Hepatocyte (in vitro differentiated cells): Measurements from ENCODE around the gene CDRT15. TPM values are rescaled to one million over a fixed set of nuclear protein-coding genes. Genes with fewer than 3 reads are reported as not detected.

ENCODE experiments used
- DNase-seq: peaks from one replicate; pipeline ENCODE4 v3.0.0-alpha.2; 2016; ENCODE audit warnings: low spot score
- H2AFZ ChIP-seq: fragments of 200-600 bp; sonication (generic); 2 replicates; pipeline ENCODE4 v1.6.0; 2016; ENCODE audit warnings: antibody characterized with exemption, mild to moderate bottlenecking
- H3K27ac ChIP-seq: fragments of 200-600 bp; sonication (generic); 2 replicates; pipeline ENCODE4 v1.5.1; 2016; ENCODE audit warnings: mild to moderate bottlenecking
- H3K27me3 ChIP-seq: fragments of 200-600 bp; sonication (generic); 2 replicates; pipeline ENCODE4 v1.6.1; 2016
- H3K36me3 ChIP-seq: fragments of 200-600 bp; sonication (generic); replicated peaks from 2 replicates; pipeline ENCODE4 v1.5.1; 2016; ENCODE audit warnings: low read depth; ENCODE audit not compliant: insufficient read depth
- H3K4me1 ChIP-seq: fragments of 200-600 bp; sonication (generic); 2 replicates; pipeline ENCODE4 v1.5.1; 2016; ENCODE audit warnings: mild to moderate bottlenecking, moderate library complexity; ENCODE audit not compliant: insufficient read depth
- H3K4me2 ChIP-seq: fragments of 200-600 bp; sonication (generic); 2 replicates; pipeline ENCODE4 v1.6.0; 2016
- H3K4me3 ChIP-seq: fragments of 200-600 bp; sonication (generic); 2 replicates; pipeline ENCODE4 v1.5.1; 2016; ENCODE audit warnings: mild to moderate bottlenecking
- H3K79me2 ChIP-seq: fragments of 200-600 bp; sonication (generic); 2 replicates; pipeline ENCODE4 v1.6.0; 2017; ENCODE audit warnings: mild to moderate bottlenecking
- H3K9me2 ChIP-seq: fragments of 200-600 bp; sonication (generic); replicated peaks from 2 replicates; pipeline ENCODE4 v1.6.0; 2017; ENCODE audit warnings: mild to moderate bottlenecking; ENCODE audit not compliant: insufficient read depth
- H3K9me3 ChIP-seq: fragments of 200-600 bp; sonication (generic); 2 replicates; pipeline ENCODE4 v1.5.1; 2016; ENCODE audit warnings: low read depth, mild to moderate bottlenecking
- H4K20me1 ChIP-seq: fragments of 200-600 bp; sonication (generic); 2 replicates; pipeline ENCODE4 v1.6.0; 2016; ENCODE audit warnings: mild to moderate bottlenecking; ENCODE audit not compliant: insufficient read depth, poor library complexity, severe bottlenecking
- CTCF ChIP-seq: fragments of 200-600 bp; sonication (generic); IDR thresholded peaks from 2 replicates; pipeline ENCODE4 v1.5.1; 2016; ENCODE audit warnings: antibody characterized with exemption, mild to moderate bottlenecking; ENCODE audit not compliant: poor library complexity
- EZH2 ChIP-seq: fragments of 200-600 bp; sonication (generic); IDR thresholded peaks from 2 replicates; pipeline ENCODE4 v1.6.1; 2016; ENCODE audit warnings: antibody characterized with exemption, mild to moderate bottlenecking, borderline replicate concordance
- EZH2phosphoT487 ChIP-seq: fragments of 200-600 bp; sonication (generic); IDR thresholded peaks from one replicate; pipeline ENCODE4 v1.6.1; 2018; ENCODE audit warnings: antibody characterized with exemption, mild to moderate bottlenecking, low read depth, moderate library complexity; ENCODE audit not compliant: unreplicated experiment, severe bottlenecking
- WGBS: methylation state at CpG from one replicate; pipeline ENCODE4 v1.1.6; 2016; ENCODE audit warnings: low lambda C conversion rate; ENCODE audit errors: missing lambda C conversion rate; 5-methylcytosine and 5-hydroxymethylcytosine counted together
- polyA plus RNA-seq: library from polyadenylated mRNA; unstranded; fragments of >200 nt; fragmentation: Nextera tagmentation; extraction: Ambion mirVana; gene quantifications from 2 replicates; pipeline ENCODE4 v1.2.1, GENCODE V29; 2016
- total RNA-seq: library from RNA; depleted of rRNA; stranded (reverse); fragments of >200 nt; gene quantifications from 2 replicates; pipeline ENCODE4 v1.2.3, GENCODE V29; 2014

The CDRT15 gene
- total and polyA plus RNA-seq, 2 experiments from 2014 or later = not detected

- Histone ChIP-seq H2AFZ (no peak overlapping the region), H3K79me2 (no peaks in the 10 kb centered on the region), H3K9me3 (no peaks in the 10 kb centered on the region), H3K9me2 (no peaks in the 10 kb centered on the region), H3K4me2 (no peak overlapping the region), H3K27ac (no peak overlapping the region), H3K27me3 (no peaks in the 10 kb centered on the region), H3K4me3 (no peak overlapping the region), H4K20me1 (no peaks in the 10 kb centered on the region), H3K4me1 (peaks cover 29% of the 10 kb centered on the region), H3K36me3 (no peaks in the 10 kb centered on the region)
- 79% methylated on average over 4 of the region's 4 CpGs for WGBS
- TF ChIP-seq EZH2phosphoT487 (no peak), CTCF (no peak), EZH2 (no peak)
- no peak for DNase-seq
Measured at GRCh38 chr17:14200354-14200753, 36.3 kb downstream of the CDRT15 start.

GRCh38 chr17:14199601-14200000 is 37.1 kb downstream of the CDRT15 start:
- H3K27ac ChIP-seq = no peak overlapping the region
- H3K4me2 ChIP-seq = no peak overlapping the region
- no peaks in the 10 kb centered on the region for H3K9me2 ChIP-seq
- H2AFZ ChIP-seq = no peak overlapping the region
- no peaks in the 10 kb centered on the region for H3K79me2 ChIP-seq
- DNase-seq = no peak
- H4K20me1 ChIP-seq = no peaks in the 10 kb centered on the region
- H3K9me3 ChIP-seq = no peaks in the 10 kb centered on the region
- peaks cover 29% of the 10 kb centered on the region for H3K4me1 ChIP-seq
- H3K4me3 ChIP-seq = no peak overlapping the region
- H3K36me3 ChIP-seq = no peaks in the 10 kb centered on the region
- H3K27me3 ChIP-seq = no peaks in the 10 kb centered on the region
- WGBS = 98% methylated on average over 5 of the region's 5 CpGs
- TF ChIP-seq CTCF = no peak
- TF ChIP-seq EZH2phosphoT487 = no peak
- TF ChIP-seq EZH2 = no peak

- H3K36me3 ChIP-seq = no peaks in the 10 kb centered on the region
- H3K79me2 ChIP-seq = no peaks in the 10 kb centered on the region
- H3K4me1 ChIP-seq = peaks cover 29% of the 10 kb centered on the region
- DNase-seq = no peak
- H2AFZ ChIP-seq = peak overlapping the region; percentile 7
- 63% methylated on average over 4 of the region's 4 CpGs for WGBS
- no peaks in the 10 kb centered on the region for H3K9me3 ChIP-seq
- no peaks in the 10 kb centered on the region for H3K27me3 ChIP-seq
- no peak overlapping the region for H3K4me3 ChIP-seq
- TF ChIP-seq CTCF = no peak
- no peak for TF ChIP-seq EZH2phosphoT487
- TF ChIP-seq EZH2 = no peak
- no peaks in the 10 kb centered on the region for H3K9me2 ChIP-seq
- no peaks in the 10 kb centered on the region for H4K20me1 ChIP-seq
- peak overlapping the region; percentile 28 for H3K27ac ChIP-seq
- peak overlapping the region; percentile 25 for H3K4me2 ChIP-seq
Measured at GRCh38 chr17:14198575-14198974, 38.1 kb downstream of the CDRT15 start.

- TF ChIP-seq CTCF (no peak), EZH2 (no peak), EZH2phosphoT487 (no peak)
- Histone ChIP-seq H3K9me2 (no peaks in the 10 kb centered on the region), H3K36me3 (no peaks in the 10 kb centered on the region), H3K9me3 (no peaks in the 10 kb centered on the region), H3K79me2 (no peaks in the 10 kb centered on the region), H3K4me3 (no peak overlapping the region), H4K20me1 (no peaks in the 10 kb centered on the region), H2AFZ (peak overlapping the region; percentile 7), H3K27me3 (no peaks in the 10 kb centered on the region), H3K27ac (peak overlapping the region; percentile 28), H3K4me2 (peak overlapping the region; percentile 25), H3K4me1 (peaks cover 29% of the 10 kb centered on the region)
- peak; percentile 63 for DNase-seq
- 20% methylated on average over 6 of the region's 6 CpGs for WGBS
Measured at GRCh38 chr17:14198013-14198412, 38.6 kb downstream of the CDRT15 start.
